ENCODE data around the gene TMEM120B.

DNA sequence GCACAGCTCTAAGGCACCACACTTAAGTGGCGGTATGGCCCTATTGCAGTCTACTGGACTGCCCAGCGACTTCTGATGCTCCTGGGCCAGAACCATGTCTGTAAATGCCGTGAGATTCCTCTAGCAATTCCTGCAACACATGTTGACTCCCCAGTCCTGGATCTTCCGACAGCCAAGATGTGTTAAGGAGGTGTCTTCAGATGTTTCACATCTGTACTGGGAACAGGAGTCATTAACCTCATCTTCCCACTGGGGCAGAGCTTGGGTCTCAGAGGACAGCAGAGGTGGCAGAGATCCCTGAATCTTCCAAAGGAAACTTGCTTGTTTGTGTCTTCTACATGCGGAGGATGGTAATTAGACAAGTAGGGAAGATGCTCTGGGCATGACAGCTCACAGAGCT, 8.2 kb downstream of the TMEM120B start:
- TF ChIP-seq, protein P1, sequence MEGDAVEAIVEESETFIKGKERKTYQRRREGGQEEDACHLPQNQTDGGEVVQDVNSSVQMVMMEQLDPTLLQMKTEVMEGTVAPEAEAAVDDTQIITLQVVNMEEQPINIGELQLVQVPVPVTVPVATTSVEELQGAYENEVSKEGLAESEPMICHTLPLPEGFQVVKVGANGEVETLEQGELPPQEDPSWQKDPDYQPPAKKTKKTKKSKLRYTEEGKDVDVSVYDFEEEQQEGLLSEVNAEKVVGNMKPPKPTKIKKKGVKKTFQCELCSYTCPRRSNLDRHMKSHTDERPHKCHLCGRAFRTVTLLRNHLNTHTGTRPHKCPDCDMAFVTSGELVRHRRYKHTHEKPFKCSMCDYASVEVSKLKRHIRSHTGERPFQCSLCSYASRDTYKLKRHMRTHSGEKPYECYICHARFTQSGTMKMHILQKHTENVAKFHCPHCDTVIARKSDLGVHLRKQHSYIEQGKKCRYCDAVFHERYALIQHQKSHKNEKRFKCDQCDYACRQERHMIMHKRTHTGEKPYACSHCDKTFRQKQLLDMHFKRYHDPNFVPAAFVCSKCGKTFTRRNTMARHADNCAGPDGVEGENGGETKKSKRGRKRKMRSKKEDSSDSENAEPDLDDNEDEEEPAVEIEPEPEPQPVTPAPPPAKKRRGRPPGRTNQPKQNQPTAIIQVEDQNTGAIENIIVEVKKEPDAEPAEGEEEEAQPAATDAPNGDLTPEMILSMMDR (IDR thresholded peaks at IDR 0.05): no peak
- TF ChIP-seq POLR2A (IDR thresholded peaks at IDR 0.05): no peak

Data from lower leg skin (tissue), 3 donors.